H1 (cell line): Measurements from ENCODE around the gene RNFT1.
"Not testable (repeated sequence)": the region's sequence is repeated elsewhere in the genome, so short reads cannot be mapped to it uniquely, and the experiment has no call there.

Source experiments
- EZH2 ChIP-seq: fragments of 200-600 bp; sonication (generic); IDR thresholded peaks from 2 replicates; pipeline ENCODE4 v1.7.1; 2012; ENCODE audit warnings: low read depth, mild to moderate bottlenecking, moderate library complexity, low read length, inconsistent platforms; ENCODE audit not compliant: severe bottlenecking
- RNF2 ChIP-seq: fragments of 200-900, 300-1000 bp; sonication (generic); IDR thresholded peaks from 2 replicates; pipeline ENCODE4 v1.7.1; 2016; ENCODE audit warnings: borderline replicate concordance, low read depth, mild to moderate bottlenecking, antibody characterized with exemption, low read length; ENCODE audit not compliant: poor library complexity, severe bottlenecking; ENCODE audit errors: missing control alignments
- TF ChIP-seq, protein P1 (sequence below), 3 experiments: IDR thresholded peaks; 1 replicate in 2 of 3; 2 replicates in 1 of 3; pipeline versions ENCODE4 v1.5.1 to v1.6.1; 2011; ENCODE audit warnings: low read length in 3 of 3, mild to moderate bottlenecking in 3 of 3, inconsistent platforms in 2 of 3, low read depth in 1 of 3, moderate library complexity in 1 of 3; ENCODE audit not compliant: insufficient read depth in 1 of 3; ENCODE audit errors: control extremely low read depth in 1 of 3

DNA sequence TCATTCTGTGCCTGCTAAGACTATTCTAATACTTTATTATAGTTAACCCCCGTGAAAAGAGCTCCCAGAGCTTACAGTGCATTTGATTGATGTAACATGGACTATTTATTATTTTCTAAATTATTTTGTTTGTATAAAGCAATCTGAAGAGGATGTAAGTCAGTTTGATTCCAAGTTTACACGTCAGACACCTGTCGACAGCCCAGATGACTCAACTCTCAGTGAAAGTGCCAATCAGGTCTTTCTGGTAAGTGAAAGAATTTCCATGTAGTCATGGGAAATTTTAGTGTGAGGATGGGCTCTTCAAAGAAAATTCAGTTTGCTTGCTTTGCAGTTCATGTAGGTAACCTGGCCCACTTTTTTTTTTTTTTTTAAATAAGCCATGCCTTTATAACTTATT is 23.8 kb downstream of the RNFT1 start:
- not testable (repeated sequence) for TF ChIP-seq RNF2, EZH2
- TF ChIP-seq, protein P1, sequence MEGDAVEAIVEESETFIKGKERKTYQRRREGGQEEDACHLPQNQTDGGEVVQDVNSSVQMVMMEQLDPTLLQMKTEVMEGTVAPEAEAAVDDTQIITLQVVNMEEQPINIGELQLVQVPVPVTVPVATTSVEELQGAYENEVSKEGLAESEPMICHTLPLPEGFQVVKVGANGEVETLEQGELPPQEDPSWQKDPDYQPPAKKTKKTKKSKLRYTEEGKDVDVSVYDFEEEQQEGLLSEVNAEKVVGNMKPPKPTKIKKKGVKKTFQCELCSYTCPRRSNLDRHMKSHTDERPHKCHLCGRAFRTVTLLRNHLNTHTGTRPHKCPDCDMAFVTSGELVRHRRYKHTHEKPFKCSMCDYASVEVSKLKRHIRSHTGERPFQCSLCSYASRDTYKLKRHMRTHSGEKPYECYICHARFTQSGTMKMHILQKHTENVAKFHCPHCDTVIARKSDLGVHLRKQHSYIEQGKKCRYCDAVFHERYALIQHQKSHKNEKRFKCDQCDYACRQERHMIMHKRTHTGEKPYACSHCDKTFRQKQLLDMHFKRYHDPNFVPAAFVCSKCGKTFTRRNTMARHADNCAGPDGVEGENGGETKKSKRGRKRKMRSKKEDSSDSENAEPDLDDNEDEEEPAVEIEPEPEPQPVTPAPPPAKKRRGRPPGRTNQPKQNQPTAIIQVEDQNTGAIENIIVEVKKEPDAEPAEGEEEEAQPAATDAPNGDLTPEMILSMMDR (IDR thresholded peaks at IDR 0.05; ENCODE audit: control extremely low read depth in 1 of 3, insufficient read depth in 1 of 3, low read depth in 1 of 3, low read length in 3 of 3) = not testable (repeated sequence)
